ENCODE measurements around the gene CAMKK2. TPM values are rescaled to one million over a fixed set of nuclear protein-coding genes. Genes with fewer than 3 reads are reported as not detected.
"Not testable (repeated sequence)": the region's sequence is repeated elsewhere in the genome, so short reads cannot be mapped to it uniquely, and the experiment has no call there.

CAMKK2 gene
- total RNA-seq, 4 donors from 2014 or later, result 18.4 to 25.8 (median 25.0) TPM

DNA sequence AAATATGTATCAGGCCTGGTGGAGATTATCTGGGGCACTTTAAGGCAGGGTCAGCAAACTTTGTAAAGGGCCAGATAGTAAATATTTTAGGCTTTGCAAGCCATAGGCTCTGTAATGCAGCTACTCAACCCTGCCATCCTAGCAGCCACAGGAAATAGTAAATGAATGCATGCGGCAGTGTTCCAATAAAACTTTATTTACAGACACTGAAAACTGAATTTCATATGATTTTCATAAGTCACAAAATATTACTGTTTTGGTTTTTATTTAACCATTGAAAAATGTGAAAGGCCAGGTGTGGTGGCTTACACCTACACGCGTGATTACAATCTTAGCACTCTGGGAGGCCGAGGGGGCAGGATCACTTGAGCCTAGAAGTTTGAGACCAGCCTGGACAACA, 3.2 kb upstream of the CAMKK2 start:
- Histone ChIP-seq H3K27ac (no peak overlapping the region), H3K4me1 (peaks cover 24% of the 10 kb centered on the region), H3K36me3 (no peaks in the 10 kb centered on the region), H3K27me3 (no peaks in the 10 kb centered on the region), H3K4me3 (no peak overlapping the region), H3K9me3 (no peaks in the 10 kb centered on the region)
- TF ChIP-seq EP300 (IDR thresholded peaks at IDR 0.05) (no peak), POLR2A (IDR thresholded peaks at IDR 0.05) (no peak), POLR2AphosphoS5 (IDR thresholded peaks at IDR 0.05) (no peak)
- TF ChIP-seq, protein P1, sequence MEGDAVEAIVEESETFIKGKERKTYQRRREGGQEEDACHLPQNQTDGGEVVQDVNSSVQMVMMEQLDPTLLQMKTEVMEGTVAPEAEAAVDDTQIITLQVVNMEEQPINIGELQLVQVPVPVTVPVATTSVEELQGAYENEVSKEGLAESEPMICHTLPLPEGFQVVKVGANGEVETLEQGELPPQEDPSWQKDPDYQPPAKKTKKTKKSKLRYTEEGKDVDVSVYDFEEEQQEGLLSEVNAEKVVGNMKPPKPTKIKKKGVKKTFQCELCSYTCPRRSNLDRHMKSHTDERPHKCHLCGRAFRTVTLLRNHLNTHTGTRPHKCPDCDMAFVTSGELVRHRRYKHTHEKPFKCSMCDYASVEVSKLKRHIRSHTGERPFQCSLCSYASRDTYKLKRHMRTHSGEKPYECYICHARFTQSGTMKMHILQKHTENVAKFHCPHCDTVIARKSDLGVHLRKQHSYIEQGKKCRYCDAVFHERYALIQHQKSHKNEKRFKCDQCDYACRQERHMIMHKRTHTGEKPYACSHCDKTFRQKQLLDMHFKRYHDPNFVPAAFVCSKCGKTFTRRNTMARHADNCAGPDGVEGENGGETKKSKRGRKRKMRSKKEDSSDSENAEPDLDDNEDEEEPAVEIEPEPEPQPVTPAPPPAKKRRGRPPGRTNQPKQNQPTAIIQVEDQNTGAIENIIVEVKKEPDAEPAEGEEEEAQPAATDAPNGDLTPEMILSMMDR (IDR thresholded peaks at IDR 0.05), result no peak
- 96% methylated on average over 4 of the region's 4 CpGs for WGBS
- DNase-seq (ENCODE audit: low spot score in 2 of 2), result no peak

DNA sequence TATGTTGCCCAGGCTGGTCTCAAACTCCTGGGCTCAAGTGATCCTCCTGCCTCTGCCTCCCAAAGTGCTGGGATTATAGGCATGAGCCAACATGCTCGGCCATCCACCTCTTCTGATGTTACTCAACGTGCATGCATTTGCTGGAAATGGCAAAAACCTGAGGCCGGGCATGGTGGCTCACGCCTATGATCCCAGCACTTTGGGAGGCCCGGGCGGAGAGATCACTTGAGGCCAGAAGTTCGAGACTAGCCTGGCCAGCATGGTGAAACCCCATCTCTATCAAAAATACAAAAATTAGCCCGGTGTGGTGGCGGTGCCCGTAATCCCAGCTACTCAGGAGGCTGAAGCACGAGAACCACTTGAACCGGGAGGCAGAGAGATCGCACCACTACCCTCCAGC, 1.9 kb upstream of the CAMKK2 start:
- H3K36me3 ChIP-seq; H3K4me3 ChIP-seq; DNase-seq (ENCODE audit: low spot score in 2 of 2); H3K27me3 ChIP-seq; H3K27ac ChIP-seq; H3K9me3 ChIP-seq: not testable (repeated sequence)
- peaks cover 30% of the 10 kb centered on the region for H3K4me1 ChIP-seq
- whole genome bisulfite sequencing, result 89% methylated on average over 13 of the region's 13 CpGs

DNA sequence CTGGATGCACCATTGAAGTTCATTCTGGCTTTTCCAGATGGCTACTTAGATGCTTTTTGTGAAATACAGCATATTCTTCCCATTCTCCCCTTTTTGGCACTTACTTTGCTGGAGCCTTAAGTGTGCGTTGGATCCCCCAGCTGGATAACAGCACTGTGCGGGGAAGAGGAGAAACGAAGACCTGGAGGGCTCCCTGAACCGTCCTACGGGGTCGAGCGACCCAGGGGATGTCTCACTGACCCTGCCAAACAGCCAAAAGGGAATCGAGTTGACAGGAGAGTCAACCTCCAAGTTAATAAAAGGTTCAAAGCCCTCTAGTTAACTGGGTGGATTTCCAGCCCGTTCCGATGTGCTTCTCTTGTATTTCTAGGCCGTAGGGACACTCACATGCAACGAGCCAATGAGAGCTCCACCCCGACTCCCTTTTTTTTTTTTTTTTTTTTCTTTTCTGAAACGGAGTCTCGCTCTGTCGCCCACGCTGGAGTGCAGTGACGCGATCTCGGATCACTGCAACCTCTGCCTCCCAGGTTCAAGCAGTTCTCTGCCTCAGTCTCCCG, 1.0 kb upstream of the CAMKK2 start:
- WGBS, result 6% methylated on average over 21 of the region's 21 CpGs
- H3K27me3 ChIP-seq, result no peaks in the 10 kb centered on the region
- H3K4me3 ChIP-seq, result peak overlapping the region; percentile 99
- DNase-seq (ENCODE audit: low spot score in 2 of 2), result peak in 1 of 2 donors; percentile 61
- peak overlapping the region; percentile 82 for H3K27ac ChIP-seq
- H3K4me1 ChIP-seq, result peaks cover 30% of the 10 kb centered on the region
- H3K9me3 ChIP-seq, result no peaks in the 10 kb centered on the region
- H3K36me3 ChIP-seq, result no peaks in the 10 kb centered on the region
- no peak for TF ChIP-seq POLR2AphosphoS5 (IDR thresholded peaks at IDR 0.05)
- TF ChIP-seq, protein P1 (IDR thresholded peaks at IDR 0.05), result no peak
- no peak for TF ChIP-seq EP300 (IDR thresholded peaks at IDR 0.05)

DNA sequence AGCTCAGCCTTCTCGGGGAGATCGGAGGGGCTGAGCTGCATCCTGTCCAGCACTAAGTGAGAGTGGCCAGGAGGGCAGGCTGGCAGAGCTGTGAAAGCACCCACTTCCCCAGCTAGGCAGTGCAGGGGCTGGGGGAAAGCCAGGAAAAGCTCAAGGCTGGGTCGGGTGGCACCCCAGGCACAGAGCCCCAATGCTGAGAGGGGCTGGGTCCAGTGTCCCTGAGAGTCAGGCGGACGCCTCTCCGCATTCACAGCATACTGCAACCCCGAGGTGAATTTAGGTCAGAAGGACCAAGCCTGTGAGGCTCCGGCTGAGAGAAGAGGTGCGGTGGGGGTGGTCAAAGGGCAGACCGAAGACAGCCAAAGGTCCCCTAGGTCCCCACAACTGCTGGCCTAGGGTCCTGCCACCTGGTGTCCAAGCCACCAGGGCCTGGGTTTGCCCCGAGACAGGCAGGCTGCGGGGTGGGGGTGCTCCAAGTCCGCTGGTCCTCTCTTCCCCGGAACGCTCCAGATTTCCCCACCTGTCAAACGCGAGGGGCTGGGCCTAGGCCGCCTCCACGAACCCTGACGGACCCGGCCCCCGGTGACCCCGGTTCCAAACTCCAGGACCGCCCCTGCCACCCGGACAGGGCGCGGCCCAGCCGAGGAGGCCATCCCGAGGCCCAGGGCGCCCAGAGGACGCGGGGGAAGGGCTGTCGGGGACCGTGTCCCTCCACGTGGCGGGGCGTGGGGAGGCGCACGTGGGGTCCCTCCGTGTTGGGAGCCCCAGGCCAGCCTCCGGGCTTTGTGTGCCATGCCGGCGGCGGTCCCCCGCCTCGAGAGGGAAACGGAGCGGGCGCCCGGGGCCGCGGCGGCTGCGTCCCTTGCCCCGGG, 527 bp downstream of the CAMKK2 start:
- no peak for TF ChIP-seq EP300 (IDR thresholded peaks at IDR 0.05)
- TF ChIP-seq, protein P1 (IDR thresholded peaks at IDR 0.05), result no peak
- TF ChIP-seq POLR2AphosphoS5 (IDR thresholded peaks at IDR 0.05), result no peak
- TF ChIP-seq POLR2A (IDR thresholded peaks at IDR 0.05), result no peak
- Histone ChIP-seq H3K27ac (peak overlapping the region; percentile 86), H3K4me3 (peak overlapping the region; percentile 99), H3K36me3 (no peaks in the 10 kb centered on the region), H3K9me3 (no peaks in the 10 kb centered on the region), H3K27me3 (no peaks in the 10 kb centered on the region), H3K4me1 (peaks cover 30% of the 10 kb centered on the region)
- 0% methylated on average over 8 of the region's 55 CpGs for WGBS
- DNase-seq (ENCODE audit: low spot score in 2 of 2), result peak in 1 of 2 donors; percentile 77

DNA sequence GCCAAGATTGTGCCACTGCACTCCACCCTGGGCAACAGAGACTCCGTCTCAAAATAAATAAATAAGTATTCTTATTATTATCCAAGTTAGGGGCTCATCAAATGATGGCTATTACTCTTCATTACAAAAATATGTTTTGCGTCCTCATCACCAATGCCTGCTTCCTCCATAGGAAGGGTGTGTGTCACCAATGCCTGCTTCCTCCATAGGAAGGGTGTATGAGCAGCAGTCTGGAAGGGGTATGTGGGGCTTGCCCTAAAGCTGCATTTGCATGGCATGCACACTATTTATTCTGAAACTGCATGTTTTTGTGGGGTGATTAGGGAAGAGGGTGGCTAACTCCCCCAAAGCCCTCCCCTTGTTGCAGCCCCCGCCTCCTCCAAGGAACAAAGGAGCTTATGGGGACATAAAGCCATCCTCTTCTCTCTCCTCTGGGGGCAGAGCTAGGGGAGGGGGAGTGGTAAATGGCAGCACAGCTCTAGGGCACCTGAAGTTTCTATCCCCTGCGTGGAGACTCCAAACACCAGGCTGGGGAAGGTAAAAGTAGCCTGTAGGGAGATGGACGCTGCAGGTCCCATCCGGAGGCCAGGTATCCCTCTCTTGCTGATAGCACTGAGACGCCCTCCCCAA, 1.3 kb downstream of the CAMKK2 start:
- Histone ChIP-seq H3K4me3 (peak overlapping the region; percentile 99), H3K9me3 (no peaks in the 10 kb centered on the region), H3K4me1 (peaks cover 30% of the 10 kb centered on the region), H3K36me3 (no peaks in the 10 kb centered on the region), H3K27ac (no peak overlapping the region), H3K27me3 (no peaks in the 10 kb centered on the region)
- TF ChIP-seq EP300 (IDR thresholded peaks at IDR 0.05) (no peak), POLR2A (IDR thresholded peaks at IDR 0.05) (no peak), POLR2AphosphoS5 (IDR thresholded peaks at IDR 0.05) (no peak)
- TF ChIP-seq, protein P1 (IDR thresholded peaks at IDR 0.05), result no peak
- 40% methylated on average over 5 of the region's 7 CpGs for WGBS
- DNase-seq (ENCODE audit: low spot score in 2 of 2), result no peak

Data from suprapubic skin (tissue), 4 donors.